ENCODE measurements around the gene AKT1S1. TPM values are rescaled to one million over a fixed set of nuclear protein-coding genes. Genes with fewer than 3 reads are reported as not detected.

Gene AKT1S1
- total and polyA plus RNA-seq, 2 experiments from 2014 or later: 15.6 to 74.5 TPM

DNA sequence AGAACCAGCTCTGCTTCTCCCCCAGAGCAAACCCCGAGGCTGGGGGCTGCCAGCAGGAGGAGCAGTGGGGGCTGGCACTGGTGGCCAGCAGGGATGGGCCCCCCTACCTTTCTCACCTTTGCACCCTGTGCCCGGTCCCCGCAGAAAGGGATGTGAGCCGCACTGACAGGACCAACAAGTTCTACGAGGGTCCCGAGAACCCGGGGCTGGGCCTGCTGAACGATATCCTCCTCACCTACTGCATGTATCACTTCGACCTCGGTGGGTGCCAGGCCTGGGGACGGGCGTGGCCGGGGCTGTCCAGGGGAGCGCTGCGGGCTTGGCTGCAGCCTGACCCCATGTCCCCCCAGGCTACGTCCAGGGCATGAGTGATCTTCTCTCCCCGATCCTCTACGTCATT is 7.0 kb upstream of the AKT1S1 start:
- H3K4me2 ChIP-seq: no peak overlapping the region
- peaks cover 8% of the 10 kb centered on the region for H3K79me2 ChIP-seq
- no peak for DNase-seq (ENCODE audit: low spot score)
- 92% methylated on average over 12 of the region's 18 CpGs for WGBS (ENCODE audit: low lambda C conversion rate, missing lambda C conversion rate)
- no peaks in the 10 kb centered on the region for H3K27me3 ChIP-seq
- no peak overlapping the region for H2AFZ ChIP-seq
- peaks cover 2% of the 10 kb centered on the region for H3K4me1 ChIP-seq (ENCODE audit: insufficient read depth)
- no peaks in the 10 kb centered on the region for H3K9me2 ChIP-seq (replicated peaks; ENCODE audit: insufficient read depth)
- no peak overlapping the region for H3K27ac ChIP-seq
- peaks cover 8% of the 10 kb centered on the region for H3K36me3 ChIP-seq (replicated peaks; ENCODE audit: insufficient read depth, low read depth)
- no peak overlapping the region for H3K4me3 ChIP-seq
- TF ChIP-seq, protein P1, sequence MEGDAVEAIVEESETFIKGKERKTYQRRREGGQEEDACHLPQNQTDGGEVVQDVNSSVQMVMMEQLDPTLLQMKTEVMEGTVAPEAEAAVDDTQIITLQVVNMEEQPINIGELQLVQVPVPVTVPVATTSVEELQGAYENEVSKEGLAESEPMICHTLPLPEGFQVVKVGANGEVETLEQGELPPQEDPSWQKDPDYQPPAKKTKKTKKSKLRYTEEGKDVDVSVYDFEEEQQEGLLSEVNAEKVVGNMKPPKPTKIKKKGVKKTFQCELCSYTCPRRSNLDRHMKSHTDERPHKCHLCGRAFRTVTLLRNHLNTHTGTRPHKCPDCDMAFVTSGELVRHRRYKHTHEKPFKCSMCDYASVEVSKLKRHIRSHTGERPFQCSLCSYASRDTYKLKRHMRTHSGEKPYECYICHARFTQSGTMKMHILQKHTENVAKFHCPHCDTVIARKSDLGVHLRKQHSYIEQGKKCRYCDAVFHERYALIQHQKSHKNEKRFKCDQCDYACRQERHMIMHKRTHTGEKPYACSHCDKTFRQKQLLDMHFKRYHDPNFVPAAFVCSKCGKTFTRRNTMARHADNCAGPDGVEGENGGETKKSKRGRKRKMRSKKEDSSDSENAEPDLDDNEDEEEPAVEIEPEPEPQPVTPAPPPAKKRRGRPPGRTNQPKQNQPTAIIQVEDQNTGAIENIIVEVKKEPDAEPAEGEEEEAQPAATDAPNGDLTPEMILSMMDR (IDR thresholded peaks at IDR 0.05; ENCODE audit: poor library complexity): no peak
- TF ChIP-seq EZH2 (IDR thresholded peaks at IDR 0.05; ENCODE audit: borderline replicate concordance): no peak
- TF ChIP-seq EZH2phosphoT487 (IDR thresholded peaks at IDR 0.05; ENCODE audit: low read depth, severe bottlenecking, unreplicated experiment): no peak
- H4K20me1 ChIP-seq (ENCODE audit: insufficient read depth, poor library complexity, severe bottlenecking): no peaks in the 10 kb centered on the region
- H3K9me3 ChIP-seq (ENCODE audit: low read depth): no peaks in the 10 kb centered on the region

DNA sequence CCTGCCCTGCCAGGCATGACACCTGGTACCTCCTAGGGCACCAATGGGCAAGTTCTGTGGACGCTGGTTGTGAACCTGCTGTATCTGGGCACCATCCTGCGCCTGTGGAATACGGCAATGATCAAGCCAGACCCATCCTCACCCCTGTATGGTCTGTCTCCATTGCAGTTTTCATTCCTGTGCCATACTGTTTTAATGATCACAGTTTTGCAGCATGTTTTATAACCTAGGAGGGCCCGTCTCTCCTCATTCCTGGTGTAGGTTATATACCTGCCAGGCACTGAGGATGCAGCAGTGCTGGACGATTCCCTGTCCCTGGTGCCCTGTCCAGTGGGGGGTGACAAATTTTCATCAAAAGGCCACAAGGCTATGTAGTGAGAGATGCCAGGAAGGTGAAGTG is 5.9 kb upstream of the AKT1S1 start:
- H3K4me1 ChIP-seq (ENCODE audit: insufficient read depth): peaks cover 10% of the 10 kb centered on the region
- H3K36me3 ChIP-seq (replicated peaks; ENCODE audit: insufficient read depth, low read depth): peaks cover 8% of the 10 kb centered on the region
- WGBS (ENCODE audit: low lambda C conversion rate, missing lambda C conversion rate): 97% methylated on average over 5 of the region's 5 CpGs
- no peaks in the 10 kb centered on the region for H3K9me2 ChIP-seq (replicated peaks; ENCODE audit: insufficient read depth)
- H2AFZ ChIP-seq: no peak overlapping the region
- DNase-seq (ENCODE audit: low spot score): no peak
- no peak overlapping the region for H3K27ac ChIP-seq
- H4K20me1 ChIP-seq (ENCODE audit: insufficient read depth, poor library complexity, severe bottlenecking): no peaks in the 10 kb centered on the region
- no peak overlapping the region for H3K4me3 ChIP-seq
- peaks cover 17% of the 10 kb centered on the region for H3K79me2 ChIP-seq
- no peaks in the 10 kb centered on the region for H3K9me3 ChIP-seq (ENCODE audit: low read depth)
- H3K27me3 ChIP-seq: no peaks in the 10 kb centered on the region
- TF ChIP-seq EZH2 (IDR thresholded peaks at IDR 0.05; ENCODE audit: borderline replicate concordance) (no peak), EZH2phosphoT487 (IDR thresholded peaks at IDR 0.05; ENCODE audit: low read depth, severe bottlenecking, unreplicated experiment) (no peak)
- TF ChIP-seq, protein P1 (IDR thresholded peaks at IDR 0.05; ENCODE audit: poor library complexity): no peak
- H3K4me2 ChIP-seq: no peak overlapping the region

DNA sequence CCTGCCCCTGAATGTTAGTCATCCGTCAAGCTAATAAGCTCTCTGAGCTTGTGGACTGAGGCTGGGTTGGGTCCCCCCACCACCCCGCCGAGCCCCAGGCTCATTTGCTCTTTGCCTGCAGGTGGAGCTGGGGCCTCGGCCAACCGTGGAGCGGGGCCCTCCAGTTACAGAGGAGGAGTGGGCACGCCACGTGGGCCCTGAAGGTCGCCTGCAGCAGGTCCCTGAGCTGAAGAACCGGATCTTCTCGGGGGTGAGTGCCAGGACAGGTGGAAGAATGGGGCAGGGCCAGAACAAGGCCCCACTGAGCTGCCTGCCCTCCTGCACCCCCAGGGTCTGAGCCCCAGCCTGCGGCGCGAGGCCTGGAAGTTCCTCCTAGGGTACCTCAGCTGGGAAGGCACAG is 5.5 kb upstream of the AKT1S1 start:
- Histone ChIP-seq H3K4me3 (no peak overlapping the region), H3K27me3 (no peaks in the 10 kb centered on the region), H3K36me3 (replicated peaks; ENCODE audit: insufficient read depth, low read depth) (peaks cover 8% of the 10 kb centered on the region), H3K27ac (no peak overlapping the region), H3K9me3 (ENCODE audit: low read depth) (no peaks in the 10 kb centered on the region), H2AFZ (no peak overlapping the region), H3K79me2 (peaks cover 17% of the 10 kb centered on the region), H3K9me2 (replicated peaks; ENCODE audit: insufficient read depth) (no peaks in the 10 kb centered on the region), H4K20me1 (ENCODE audit: insufficient read depth, poor library complexity, severe bottlenecking) (no peaks in the 10 kb centered on the region), H3K4me2 (no peak overlapping the region), H3K4me1 (ENCODE audit: insufficient read depth) (peaks cover 10% of the 10 kb centered on the region)
- TF ChIP-seq, protein P1 (IDR thresholded peaks at IDR 0.05; ENCODE audit: poor library complexity): no peak
- TF ChIP-seq EZH2phosphoT487 (IDR thresholded peaks at IDR 0.05; ENCODE audit: low read depth, severe bottlenecking, unreplicated experiment): no peak
- DNase-seq (ENCODE audit: low spot score): no peak
- 95% methylated on average over 13 of the region's 14 CpGs for WGBS (ENCODE audit: low lambda C conversion rate, missing lambda C conversion rate)
